Stimulated activated CD8-positive, alpha-beta memory T cell treated with anti-CD3 and anti-CD28 coated beads, Interleukin-12 subunit alpha, Interleukin-12 subunit beta, amount 100 ng/mL, for 4 hours (primary cell): ENCODE measurements around the gene PRRT3.
"Not testable (repeated sequence)": the region's sequence is repeated elsewhere in the genome, so short reads cannot be mapped to it uniquely, and the experiment has no call there.

ENCODE experiments used
- DNase-seq: peaks from one replicate; pipeline ENCODE4 v3.0.0-alpha.2; 2020; ENCODE audit warnings: low read depth

The PRRT3 gene

GRCh38 chr3:9947025-9947995 lies 4.9 kb downstream of the PRRT3 start:
- no peak for DNase-seq

DNA sequence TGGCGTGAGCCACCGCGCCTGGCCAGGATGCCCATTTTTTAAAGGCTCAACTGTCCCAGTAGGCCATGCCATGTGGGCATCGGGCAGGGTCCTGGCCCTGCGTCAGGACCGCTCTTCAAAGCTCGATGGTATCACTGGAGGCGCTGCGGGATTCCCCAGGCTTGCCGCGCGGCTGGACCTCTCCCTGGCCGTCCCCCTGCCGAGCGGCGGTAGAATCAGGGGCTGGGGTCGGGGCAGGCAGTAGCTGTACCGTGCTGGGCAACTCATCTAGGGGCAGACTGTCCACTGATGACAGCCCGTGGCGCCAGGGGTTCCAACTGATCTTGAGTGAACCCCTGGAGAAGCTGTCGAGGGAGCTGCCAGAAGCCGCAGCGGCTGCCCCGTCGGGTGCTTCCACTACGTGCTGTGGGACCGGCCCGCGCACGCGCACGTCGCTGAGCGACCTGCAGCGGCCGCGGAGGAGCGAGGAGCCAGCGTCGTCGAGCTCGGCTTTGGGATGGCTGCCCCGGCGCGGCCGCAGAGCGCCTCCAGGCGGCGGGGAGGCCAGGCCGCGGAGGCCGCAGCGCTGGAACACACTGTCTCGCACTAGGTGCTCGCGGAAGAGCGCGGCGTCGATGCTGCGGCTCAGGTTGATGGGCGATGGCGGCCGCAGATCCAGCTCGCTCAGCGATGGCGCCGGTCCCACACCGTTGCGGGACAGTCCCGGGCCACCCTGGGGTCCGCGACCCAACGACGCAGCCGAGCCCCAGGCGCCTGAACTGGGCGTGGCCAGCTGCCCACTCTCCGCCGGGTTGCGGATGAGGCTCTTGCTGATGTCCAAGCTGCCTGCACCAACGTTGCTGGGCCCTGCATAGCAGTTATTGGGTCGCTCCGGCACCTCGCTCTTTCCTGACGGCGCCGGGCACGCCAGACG lies 5.8 kb downstream of the PRRT3 start:
- peak; percentile 80 for DNase-seq

DNA sequence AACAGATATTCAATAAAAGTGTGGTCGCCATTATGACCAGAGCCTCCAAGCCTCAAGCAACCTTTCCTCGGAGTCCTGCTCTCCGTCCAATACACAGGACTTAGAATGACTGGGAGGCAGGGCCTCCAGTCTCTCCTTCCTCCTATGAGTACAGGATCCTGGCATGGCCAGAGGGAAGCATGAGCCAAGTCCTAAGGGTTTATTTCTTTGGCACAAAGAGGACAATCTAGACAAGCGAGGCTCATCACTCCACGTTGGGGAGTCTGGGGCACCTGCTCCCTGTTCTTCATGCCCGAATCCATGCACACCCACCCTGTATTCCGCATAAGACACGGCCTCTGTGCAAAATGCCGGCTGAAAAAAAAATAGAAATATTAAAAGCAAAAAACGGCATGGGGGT lies 6.8 kb downstream of the PRRT3 start:
- no peak for DNase-seq

DNA sequence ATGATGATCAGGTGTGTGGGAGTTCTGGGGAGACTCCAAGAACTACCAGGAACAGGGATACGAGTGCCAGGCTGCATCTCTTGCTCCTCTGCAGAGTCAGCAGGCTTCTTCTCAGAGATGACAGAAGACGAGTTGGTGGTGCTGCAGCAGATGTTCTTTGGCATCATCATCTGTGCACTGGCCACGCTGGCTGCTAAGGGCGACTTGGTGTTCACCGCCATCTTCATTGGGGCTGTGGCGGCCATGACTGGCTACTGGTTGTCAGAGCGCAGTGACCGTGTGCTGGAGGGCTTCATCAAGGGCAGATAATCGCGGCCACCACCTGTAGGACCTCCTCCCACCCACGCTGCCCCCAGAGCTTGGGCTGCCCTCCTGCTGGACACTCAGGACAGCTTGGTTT lies 7.9 kb downstream of the PRRT3 start:
- no peak for DNase-seq

GRCh38 chr3:9942934-9943690 lies 9.1 kb downstream of the PRRT3 start:
- DNase-seq = no peak

GRCh38 chr3:9942164-9942563 lies 10.0 kb downstream of the PRRT3 start:
- DNase-seq = no peak

DNA sequence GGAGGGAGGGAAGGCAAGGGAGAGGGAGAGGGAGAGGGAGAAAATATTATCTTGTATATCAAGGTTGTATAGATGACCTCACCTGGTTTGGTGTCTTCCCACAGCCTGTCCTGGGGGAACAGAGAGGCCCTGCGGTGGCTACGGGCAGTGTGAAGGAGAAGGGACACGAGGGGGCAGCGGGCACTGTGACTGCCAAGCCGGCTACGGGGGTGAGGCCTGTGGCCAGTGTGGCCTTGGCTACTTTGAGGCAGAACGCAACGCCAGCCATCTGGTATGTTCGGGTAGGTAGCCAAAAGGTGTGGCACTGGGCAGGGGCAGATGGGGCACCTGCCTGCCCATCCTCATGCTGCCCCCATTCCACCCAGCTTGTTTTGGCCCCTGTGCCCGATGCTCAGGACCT lies 11.5 kb downstream of the PRRT3 start:
- DNase-seq = no peak

DNA sequence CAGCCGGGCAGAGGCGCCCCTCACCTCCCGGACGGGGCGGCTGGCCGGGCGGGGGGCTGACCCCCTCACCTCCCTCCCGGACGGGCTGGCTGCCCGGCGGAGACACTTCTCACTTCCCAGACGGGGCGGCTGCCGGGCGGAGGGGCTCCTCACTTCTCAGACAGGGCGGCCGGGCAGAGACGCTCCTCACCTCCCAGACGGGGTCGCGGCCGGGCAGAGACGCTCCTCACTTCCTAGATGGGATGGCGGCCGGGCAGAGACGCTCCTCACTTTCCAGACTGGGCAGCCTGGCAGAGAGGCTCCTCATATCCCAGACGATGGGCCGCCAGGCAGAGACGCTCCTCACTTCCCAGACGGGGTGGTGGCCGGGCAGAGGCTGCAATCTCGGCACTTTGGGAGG lies 12.3 kb downstream of the PRRT3 start:
- DNase-seq = not testable (repeated sequence)

DNA sequence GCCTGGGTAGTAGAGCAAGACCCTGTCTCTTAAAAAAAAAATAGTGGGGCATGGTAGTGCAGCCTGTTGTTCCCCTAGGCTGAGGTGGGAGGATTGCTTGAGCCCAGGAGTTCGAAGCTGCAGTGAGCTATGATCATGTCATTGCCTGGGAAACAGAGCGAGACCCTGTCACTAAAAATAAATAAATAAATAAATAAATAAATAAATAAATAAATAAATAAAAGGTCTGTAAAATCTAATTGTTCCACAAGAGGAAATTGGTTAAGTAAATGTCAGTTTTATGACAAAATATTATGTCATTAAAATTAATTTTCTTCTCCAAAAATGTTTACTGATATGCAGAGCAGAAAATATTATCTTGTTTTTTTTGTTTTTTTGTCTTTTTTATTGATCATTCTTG lies 13.2 kb downstream of the PRRT3 start:
- DNase-seq = no peak

DNA sequence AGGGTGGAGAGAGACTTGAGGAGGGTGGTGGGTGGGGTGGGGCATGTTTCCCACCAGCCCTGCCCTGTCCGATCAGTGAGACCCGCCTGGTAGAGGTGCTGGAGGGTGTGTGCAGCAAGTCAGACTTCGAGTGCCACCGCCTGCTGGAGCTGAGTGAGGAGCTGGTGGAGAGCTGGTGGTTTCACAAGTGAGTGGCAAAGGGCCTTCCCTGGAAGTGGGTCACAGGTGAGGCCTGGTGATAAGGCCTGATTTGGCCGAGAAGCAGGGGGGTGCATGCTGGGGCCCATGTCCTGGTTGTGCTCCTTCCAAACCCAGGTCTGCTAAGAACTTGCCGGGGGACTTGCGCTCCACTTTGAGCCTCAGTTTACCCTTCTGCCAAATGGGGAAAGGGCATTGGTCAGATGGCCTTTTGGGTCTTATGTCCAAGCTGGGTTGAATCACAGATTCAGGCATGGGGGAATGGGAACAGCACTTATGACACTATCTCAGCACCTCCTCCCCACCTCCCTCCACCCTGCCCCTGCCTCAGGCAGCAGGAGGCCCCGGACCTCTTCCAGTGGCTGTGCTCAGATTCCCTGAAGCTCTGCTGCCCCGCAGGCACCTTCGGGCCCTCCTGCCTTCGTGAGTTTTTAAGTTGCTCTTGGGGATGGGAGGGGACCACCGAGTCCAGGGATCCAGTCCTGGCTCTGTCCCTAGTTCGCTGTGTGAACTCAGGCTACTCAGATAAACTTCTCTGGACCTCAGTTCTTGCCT lies 14.5 kb downstream of the PRRT3 start:
- DNase-seq = no peak

- no peak for DNase-seq
Measured at GRCh38 chr3:9935966-9936510, 16.2 kb downstream of the PRRT3 start.

- DNase-seq = no peak
Measured at GRCh38 chr3:9934993-9935392, 17.2 kb downstream of the PRRT3 start.

GRCh38 chr3:9934235-9934621 lies 18.0 kb downstream of the PRRT3 start:
- DNase-seq = no peak

DNA sequence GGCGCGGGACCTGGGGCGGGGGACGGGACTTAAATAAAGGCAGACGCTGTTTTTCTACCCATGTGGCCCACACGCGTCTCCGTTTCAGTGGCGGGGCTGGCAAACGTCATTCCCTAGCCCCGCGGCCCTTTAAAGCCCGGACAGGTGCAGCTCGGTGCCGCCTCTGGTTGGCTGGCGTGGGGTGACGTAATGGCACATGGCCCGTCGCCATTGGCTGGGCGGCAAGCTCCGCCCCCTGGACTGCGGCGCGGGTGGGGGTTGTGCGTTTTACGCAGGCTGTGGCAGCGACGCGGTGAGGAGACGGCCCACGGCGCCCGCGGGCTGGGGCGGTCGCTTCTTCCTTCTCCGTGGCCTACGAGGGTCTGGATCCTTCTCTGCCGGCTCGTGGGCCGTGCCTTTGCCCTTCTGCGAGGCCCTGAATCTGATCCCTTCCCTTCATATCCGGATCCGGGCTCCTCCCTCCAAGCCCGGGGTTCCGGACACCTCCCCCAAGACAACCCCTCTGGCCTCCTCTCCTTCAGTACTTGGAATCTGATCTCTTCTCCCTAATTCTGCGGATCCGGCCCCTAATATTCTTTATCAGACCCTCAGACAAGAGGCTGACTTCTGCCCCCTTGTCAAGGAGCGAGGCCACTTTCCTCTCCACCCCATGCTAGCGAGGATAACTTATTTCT lies 18.5 kb downstream of the PRRT3 start, which contains the start of gene CRELD1:
CRELD1 (plus strand) TSS at position 274 of the 674 bp plus-strand sequence. CDS start 605 bp downstream, outside the sequence.
- DNase-seq = peak; percentile 96

DNA sequence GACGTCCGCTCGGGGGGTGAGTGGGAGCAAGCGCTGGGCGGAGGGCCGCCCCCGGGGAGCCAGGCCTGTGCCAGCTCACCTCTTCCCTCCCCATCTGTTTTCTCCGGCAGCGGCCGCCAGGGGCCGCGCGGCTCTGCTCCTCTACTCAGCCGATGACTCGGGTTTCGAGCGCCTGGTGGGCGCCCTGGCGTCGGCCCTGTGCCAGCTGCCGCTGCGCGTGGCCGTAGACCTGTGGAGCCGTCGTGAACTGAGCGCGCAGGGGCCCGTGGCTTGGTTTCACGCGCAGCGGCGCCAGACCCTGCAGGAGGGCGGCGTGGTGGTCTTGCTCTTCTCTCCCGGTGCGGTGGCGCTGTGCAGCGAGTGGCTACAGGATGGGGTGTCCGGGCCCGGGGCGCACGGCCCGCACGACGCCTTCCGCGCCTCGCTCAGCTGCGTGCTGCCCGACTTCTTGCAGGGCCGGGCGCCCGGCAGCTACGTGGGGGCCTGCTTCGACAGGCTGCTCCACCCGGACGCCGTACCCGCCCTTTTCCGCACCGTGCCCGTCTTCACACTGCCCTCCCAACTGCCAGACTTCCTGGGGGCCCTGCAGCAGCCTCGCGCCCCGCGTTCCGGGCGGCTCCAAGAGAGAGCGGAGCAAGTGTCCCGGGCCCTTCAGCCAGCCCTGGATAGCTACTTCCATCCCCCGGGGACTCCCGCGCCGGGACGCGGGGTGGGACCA lies 19.2 kb downstream of the PRRT3 start:
- DNase-seq = peak; percentile 87

- DNase-seq = no peak
Measured at GRCh38 chr3:9932535-9932842, 19.7 kb downstream of the PRRT3 start.

DNA sequence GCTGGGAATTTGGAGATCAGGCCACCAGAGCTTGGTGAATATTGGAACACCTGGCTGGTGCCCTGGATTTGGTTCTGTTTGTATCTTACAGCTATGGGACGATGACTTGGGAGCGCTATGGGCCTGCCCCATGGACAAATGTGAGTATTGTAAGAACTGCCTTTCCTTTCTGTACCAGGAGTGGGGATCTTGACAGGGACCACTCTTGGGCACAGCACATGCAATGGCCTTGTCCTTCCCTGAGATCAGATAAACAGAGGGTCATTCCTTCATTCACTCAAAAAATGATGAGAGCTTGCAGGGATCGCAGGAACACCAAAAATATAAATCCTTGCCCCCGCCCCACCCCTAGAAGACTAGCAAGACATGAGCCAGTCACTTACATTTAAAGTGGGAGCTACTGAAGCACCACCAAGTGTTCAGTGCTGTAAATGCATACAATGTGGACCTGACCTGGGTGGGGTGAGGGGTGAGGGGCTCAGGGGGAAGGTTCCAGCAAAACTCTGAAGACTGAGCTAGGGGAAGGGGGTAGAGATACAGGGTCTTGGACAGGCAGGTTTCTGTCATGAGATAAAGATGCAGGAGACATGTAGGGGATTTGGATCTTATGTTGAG lies 21.3 kb downstream of the PRRT3 start:
- DNase-seq = no peak

DNA sequence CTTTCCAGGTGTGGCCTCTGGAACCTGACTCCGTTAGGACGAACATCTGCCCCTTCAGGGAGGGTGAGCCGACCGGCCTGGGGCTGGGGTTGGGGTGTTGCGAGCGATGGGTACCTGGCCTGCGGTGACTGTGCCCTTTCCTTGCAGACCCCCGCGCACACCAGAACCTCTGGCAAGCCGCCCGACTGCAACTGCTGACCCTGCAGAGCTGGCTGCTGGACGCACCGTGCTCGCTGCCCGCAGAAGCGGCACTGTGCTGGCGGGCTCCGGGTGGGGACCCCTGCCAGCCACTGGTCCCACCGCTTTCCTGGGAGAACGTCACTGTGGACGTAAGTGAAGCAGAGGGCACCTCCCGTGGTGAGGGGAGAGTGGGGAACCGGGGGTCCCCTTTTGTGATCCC lies 24.1 kb downstream of the PRRT3 start:
- DNase-seq = no peak

DNA sequence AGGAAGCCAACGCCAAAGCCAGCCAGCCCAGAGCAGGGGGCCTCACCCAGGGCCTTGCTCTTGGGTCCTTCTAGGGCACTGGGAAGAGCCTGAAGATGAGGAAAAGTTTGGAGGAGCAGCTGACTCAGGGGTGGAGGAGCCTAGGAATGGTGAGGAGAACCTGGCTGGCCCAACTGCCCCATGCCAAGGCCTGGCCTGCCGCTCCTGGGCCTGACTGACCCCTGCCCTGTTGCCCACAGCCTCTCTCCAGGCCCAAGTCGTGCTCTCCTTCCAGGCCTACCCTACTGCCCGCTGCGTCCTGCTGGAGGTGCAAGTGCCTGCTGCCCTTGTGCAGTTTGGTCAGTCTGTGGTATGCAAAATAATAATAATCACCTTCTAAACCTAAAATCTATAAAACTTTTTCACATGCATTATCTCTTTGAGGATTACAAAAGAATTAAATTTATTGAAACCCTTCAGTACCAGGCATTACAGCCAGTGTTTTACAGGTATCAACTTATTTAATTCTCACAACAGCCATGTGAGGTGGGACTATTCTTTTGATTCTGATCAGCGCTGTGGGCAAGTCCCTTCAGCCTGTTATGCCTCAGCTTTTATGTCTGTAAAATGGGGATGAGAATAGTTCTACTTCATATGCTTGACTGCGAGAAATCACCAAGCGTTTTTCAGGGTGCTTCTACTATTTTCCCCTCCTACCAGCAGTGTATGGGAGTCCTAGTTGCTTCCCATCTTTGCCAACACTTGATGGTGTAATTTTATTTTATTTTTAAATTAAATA lies 33.8 kb downstream of the PRRT3 start:
- no peak for DNase-seq
